Omental fat pad (tissue), 4 donors: Measurements from ENCODE around the gene MRPL23. TPM values are rescaled to one million over a fixed set of nuclear protein-coding genes. Genes with fewer than 3 reads are reported as not detected.

Experiments
- ATAC-seq: fragments of 150-250 bp; one replicate; pipeline ENCODE4 v1.9.1; 2016; ENCODE audit warnings: mild to moderate bottlenecking, moderate library complexity; ENCODE audit not compliant: low FRiP score
- DNase-seq: peaks from one replicate; pipeline ENCODE4 v3.0.0-alpha.2; 2019; ENCODE audit warnings: low spot score
- total RNA-seq, 4 donors: library from RNA; depleted of rRNA; stranded (reverse); fragments of >200 nt; gene quantifications; one replicate each; pipeline ENCODE4 v1.1.0, GENCODE V29; 2016
- TF ChIP-seq, protein P1 (sequence below), 3 donors: fragments of 450-650 bp; IDR thresholded peaks; one replicate each; pipeline ENCODE4 v1.5.1; 2016 to 2017; ENCODE audit warnings: antibody characterized with exemption in 3 of 3, mild to moderate bottlenecking in 3 of 3, moderate library complexity in 2 of 3

MRPL23 gene
- total RNA-seq, 4 donors from 2014 or later: 82.3 to 114 (median 111) TPM

DNA sequence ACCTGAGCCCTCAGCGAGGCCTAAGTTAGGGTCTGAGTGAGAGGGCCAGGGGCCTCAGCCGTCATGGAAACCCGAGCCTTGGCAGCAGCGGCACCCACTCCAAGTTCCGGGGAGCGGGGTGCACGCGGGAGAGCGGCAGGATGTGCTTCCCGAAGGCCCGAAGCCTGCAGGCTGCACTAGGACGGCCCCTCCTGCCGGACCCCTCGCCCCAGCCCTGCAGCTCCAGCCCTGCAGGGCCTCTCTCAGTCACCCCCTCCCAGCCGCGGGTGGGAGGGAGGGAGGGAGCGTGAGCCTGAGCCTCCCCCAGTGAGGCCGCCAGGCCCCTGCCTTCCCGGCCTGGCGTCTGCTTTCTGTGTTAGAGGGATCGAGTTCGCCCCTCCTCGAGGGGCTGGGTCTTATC, 22.6 kb downstream of the MRPL23 start:
- TF ChIP-seq, protein P1, sequence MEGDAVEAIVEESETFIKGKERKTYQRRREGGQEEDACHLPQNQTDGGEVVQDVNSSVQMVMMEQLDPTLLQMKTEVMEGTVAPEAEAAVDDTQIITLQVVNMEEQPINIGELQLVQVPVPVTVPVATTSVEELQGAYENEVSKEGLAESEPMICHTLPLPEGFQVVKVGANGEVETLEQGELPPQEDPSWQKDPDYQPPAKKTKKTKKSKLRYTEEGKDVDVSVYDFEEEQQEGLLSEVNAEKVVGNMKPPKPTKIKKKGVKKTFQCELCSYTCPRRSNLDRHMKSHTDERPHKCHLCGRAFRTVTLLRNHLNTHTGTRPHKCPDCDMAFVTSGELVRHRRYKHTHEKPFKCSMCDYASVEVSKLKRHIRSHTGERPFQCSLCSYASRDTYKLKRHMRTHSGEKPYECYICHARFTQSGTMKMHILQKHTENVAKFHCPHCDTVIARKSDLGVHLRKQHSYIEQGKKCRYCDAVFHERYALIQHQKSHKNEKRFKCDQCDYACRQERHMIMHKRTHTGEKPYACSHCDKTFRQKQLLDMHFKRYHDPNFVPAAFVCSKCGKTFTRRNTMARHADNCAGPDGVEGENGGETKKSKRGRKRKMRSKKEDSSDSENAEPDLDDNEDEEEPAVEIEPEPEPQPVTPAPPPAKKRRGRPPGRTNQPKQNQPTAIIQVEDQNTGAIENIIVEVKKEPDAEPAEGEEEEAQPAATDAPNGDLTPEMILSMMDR (IDR thresholded peaks at IDR 0.05): no peak
- ATAC-seq (no peak), DNase-seq (no peak)

GRCh38 chr11:1970956-1971355, 23.8 kb downstream of the MRPL23 start:
- DNase-seq (no peak), ATAC-seq (no peak)

GRCh38 chr11:1975185-1975584, 28.1 kb downstream of the MRPL23 start:
- no peak for DNase-seq
- ATAC-seq: no peak
- TF ChIP-seq, protein P1 (IDR thresholded peaks at IDR 0.05): no peak

More at GRCh38 chr11:1970956-1971355, 23.8 kb downstream of the MRPL23 start:
- TF ChIP-seq, protein P1 (IDR thresholded peaks at IDR 0.05): no peak

- ATAC-seq (no peak), DNase-seq (no peak)
- TF ChIP-seq, protein P1 (IDR thresholded peaks at IDR 0.05): no peak
Observed at GRCh38 chr11:1978720-1979473, 31.8 kb downstream of the MRPL23 start.

DNA sequence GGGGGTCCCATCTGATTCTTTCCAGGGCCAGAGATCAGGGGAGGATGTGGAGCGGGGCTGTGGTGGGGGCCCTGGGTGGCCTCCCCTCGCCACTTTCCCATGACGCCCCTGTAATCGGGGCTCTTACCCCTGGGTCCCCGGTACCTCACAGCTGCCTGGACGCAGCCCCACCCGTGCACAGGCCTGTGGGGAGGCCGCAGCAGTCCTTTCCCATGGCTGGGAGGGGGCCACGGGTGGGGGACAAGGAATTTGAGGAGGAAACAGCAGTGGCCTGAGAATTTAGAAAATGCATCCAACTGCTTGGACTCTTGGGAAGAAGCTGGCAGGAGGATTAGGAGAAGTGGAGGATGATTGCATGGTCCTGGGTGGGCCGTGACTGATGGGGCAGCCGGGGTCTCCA, 32.5 kb downstream of the MRPL23 start:
- TF ChIP-seq, protein P1 (IDR thresholded peaks at IDR 0.05): no peak
- no peak for ATAC-seq

GRCh38 chr11:1982873-1983600, 35.9 kb downstream of the MRPL23 start:
- DNase-seq (no peak), ATAC-seq (no peak)
- TF ChIP-seq, protein P1 (IDR thresholded peaks at IDR 0.05): no peak

More for the DNA sequence above, 32.5 kb downstream of the MRPL23 start:
- DNase-seq: no peak
